K562 (cell line): Measurements from ENCODE around the gene PRELID3B. TPM values are rescaled to one million over a fixed set of nuclear protein-coding genes. Genes with fewer than 3 reads are reported as not detected.

Source experiments
- ATAC-seq: fragments of 200-7000 bp; cut with Tn5 transposase; 3 replicates; pipeline ENCODE4 v1.9.1; 2020; ENCODE audit warnings: moderate library complexity
- BruUV-seq: library from RNA; stranded (reverse); fragments of 400-500 nt; replicated peaks from 2 replicates; lab custom pipeline; 2021; lab: Mats Ljungman, UMichigan
- CTCF ChIA-PET: fragments of 300-600 bp; formaldehyde crosslinking; extraction: SDS; loops from one replicate; lab custom pipeline; 2021; ENCODE audit warnings: low intra/inter-chr PET ratio; lab: Yijun Ruan, JAX
- POLR2A ChIA-PET: fragments of 300-600, 350-650 bp; sonication (Branson Sonifier 250); formaldehyde crosslinking; extraction: SDS; loops from one replicate; lab custom pipeline; 2021; ENCODE audit warnings: antibody characterized with exemption, inconsistent platforms; lab: Yijun Ruan, JAX
- DNase-seq, 4 experiments: peaks; one replicate each; pipeline versions ENCODE4 v3.0.0 to v3.0.0-alpha.2; 2011 to 2018; ENCODE audit warnings: low spot score in 3 of 4, mixed read lengths in 3 of 4; ENCODE audit errors: extremely low read depth in 1 of 4
- FAIRE-seq: peaks from 2 replicates; lab custom pipeline; 2011; peaks lifted over from hg19 to GRCh38; lab: Jason Lieb, UNC
- H2AFZ ChIP-seq: 2 replicates; pipeline ENCODE4 v1.6.0; 2011; ENCODE audit warnings: low read depth, low read length, control low read depth, inconsistent platforms
- H3K27ac ChIP-seq: fragments of 200-600 bp; 3 replicates; pipeline ENCODE4 v1.8.0; 2011; ENCODE audit warnings: low read depth, mild to moderate bottlenecking, control low read depth, inconsistent platforms, low read length, moderate library complexity, mixed read lengths; ENCODE audit errors: extremely low read depth
- H3K27me3 ChIP-seq, 2 experiments: fragments of 300-600 bp in 1 of 2; 2 replicates in 1 of 2; 3 replicates in 1 of 2; pipeline versions ENCODE4 v1.6.0 to v1.8.0; 2011; ENCODE audit warnings: inconsistent platforms in 2 of 2, low read length in 2 of 2, mild to moderate bottlenecking in 1 of 2, mixed read lengths in 1 of 2, moderate library complexity in 1 of 2; ENCODE audit not compliant: control insufficient read depth in 2 of 2, insufficient read depth in 2 of 2
- H3K36me3 ChIP-seq: fragments of 300-600 bp; 3 replicates; pipeline ENCODE4 v1.8.0; 2011; ENCODE audit warnings: mild to moderate bottlenecking, low read length, inconsistent platforms; ENCODE audit not compliant: control insufficient read depth, insufficient read depth
- H3K4me1 ChIP-seq, 2 experiments: fragments of 200-600 bp in 1 of 2; replicated peaks in 1 of 2; 2 replicates in 1 of 2; 3 replicates in 1 of 2; pipeline versions ENCODE4 v1.5.1 to v1.8.0; 2011; ENCODE audit warnings: inconsistent platforms in 2 of 2, low read length in 2 of 2, mild to moderate bottlenecking in 1 of 2, mixed read lengths in 1 of 2, moderate library complexity in 1 of 2; ENCODE audit not compliant: control insufficient read depth in 2 of 2, insufficient read depth in 2 of 2
- H3K4me2 ChIP-seq: 2 replicates; pipeline ENCODE4 v1.6.1; 2011; ENCODE audit warnings: low read length, control low read depth, inconsistent platforms, mixed read lengths; ENCODE audit not compliant: insufficient read depth
- H3K4me3 ChIP-seq: fragments of 200-600 bp; sonication (generic), shearing (Covaris generic); 2 replicates; pipeline ENCODE4 v1.5.1; 2016; ENCODE audit warnings: control low read depth, inconsistent platforms
- H3K79me2 ChIP-seq: fragments of 200-600 bp; 3 replicates; pipeline ENCODE4 v1.8.0; 2011; ENCODE audit warnings: low read length, inconsistent platforms; ENCODE audit not compliant: control insufficient read depth, insufficient read depth
- H3K9ac ChIP-seq, 2 experiments: 2 replicates each; pipeline versions ENCODE4 v1.6.0 to v1.6.1; 2011; ENCODE audit warnings: low read depth in 2 of 2, low read length in 2 of 2, control low read depth in 1 of 2, inconsistent platforms in 1 of 2, mild to moderate bottlenecking in 1 of 2, mixed read lengths in 1 of 2; ENCODE audit not compliant: insufficient read depth in 1 of 2
- H3K9me1 ChIP-seq: one replicate; pipeline ENCODE4 v1.6.0; 2011; ENCODE audit warnings: inconsistent platforms, mild to moderate bottlenecking, low read length, moderate library complexity; ENCODE audit not compliant: control insufficient read depth, insufficient read depth
- H3K9me3 ChIP-seq: replicated peaks from 2 replicates; pipeline ENCODE4 v1.5.1; 2011; ENCODE audit warnings: low read depth, low read length, inconsistent platforms; ENCODE audit not compliant: control insufficient read depth, insufficient read depth
- H4K20me1 ChIP-seq: replicated peaks from 2 replicates; pipeline ENCODE4 v1.6.1; 2011; ENCODE audit warnings: low read length, inconsistent platforms, mixed read lengths; ENCODE audit not compliant: control insufficient read depth, insufficient read depth
- HMGN3 ChIP-seq: IDR thresholded peaks from 2 replicates; pipeline ENCODE4 v1.6.1; 2011; ENCODE audit warnings: borderline replicate concordance, low read depth, mild to moderate bottlenecking, mixed read lengths, low read length; ENCODE audit not compliant: insufficient read length; ENCODE audit errors: extremely low read depth
- ILK ChIP-seq: fragments of 450-650 bp; IDR thresholded peaks from 2 replicates; pipeline ENCODE4 v1.6.1; 2016; ENCODE audit warnings: missing genetic modification characterization, low read depth, mild to moderate bottlenecking, missing compliant biosample characterization, moderate library complexity, borderline replicate concordance
- MBD2 ChIP-seq: sonication (generic); IDR thresholded peaks from 2 replicates; pipeline ENCODE4 v1.6.1; 2016; ENCODE audit warnings: low read depth, borderline replicate concordance
- MED1 ChIP-seq: sonication (generic); formaldehyde crosslinking; IDR thresholded peaks from 2 replicates; pipeline ENCODE4 v1.8.1; 2023; ENCODE audit warnings: missing genetic modification reagents, borderline replicate concordance
- MYNN ChIP-seq, 2 experiments: sonication (generic); formaldehyde crosslinking in 1 of 2; IDR thresholded peaks; 2 replicates each; pipeline versions ENCODE4 v1.5.0 to v1.6.1; 2016 to 2020; ENCODE audit warnings: antibody characterized with exemption in 1 of 2, missing genetic modification reagents in 1 of 2
- PHF20 ChIP-seq: fragments of 450-650 bp; IDR thresholded peaks from 2 replicates; pipeline ENCODE4 v1.6.1; 2018; ENCODE audit not compliant: partially characterized antibody
- PKNOX1 ChIP-seq: fragments of 450-650 bp; IDR thresholded peaks from 2 replicates; pipeline ENCODE4 v1.6.1; 2016
- POLR2B ChIP-seq: fragments of 450-650 bp; IDR thresholded peaks from 2 replicates; pipeline ENCODE4 v1.6.1; 2018; ENCODE audit warnings: low read depth; ENCODE audit not compliant: partially characterized antibody
- POLR2G ChIP-seq: fragments of 200-400 bp; formaldehyde crosslinking; IDR thresholded peaks from 2 replicates; pipeline ENCODE4 v1.6.1; 2017; ENCODE audit warnings: low read depth, mild to moderate bottlenecking, antibody characterized with exemption, low read length, moderate library complexity
- SMARCA4 ChIP-seq: fragments of 450-650 bp; IDR thresholded peaks from 2 replicates; pipeline ENCODE4 v1.6.1; 2016
- ZNF232 ChIP-seq: sonication (generic); formaldehyde crosslinking; IDR thresholded peaks from 2 replicates; pipeline ENCODE4 v1.8.0; 2022; ENCODE audit warnings: mild to moderate bottlenecking, missing genetic modification reagents
- ZSCAN29 ChIP-seq: fragments of 450-650 bp; IDR thresholded peaks from 2 replicates; pipeline ENCODE4 v1.6.1; 2017
- WGBS: fragments of 100-300 bp; shearing (Covaris generic); methylation state at CpG from one replicate; pipeline ENCODE4 v1.1.6; 2016; ENCODE audit warnings: low coverage, mixed read lengths; ENCODE audit not compliant: insufficient coverage; ENCODE audit errors: missing lambda C conversion rate; 5-methylcytosine and 5-hydroxymethylcytosine counted together
- in situ Hi-C: fragments of 300-500 bp; cut with MboI; formaldehyde crosslinking; loops from 4 replicates; pipeline ENCODE4 v1.15.0; 2018; ENCODE audit warnings: inconsistent platforms, mixed read lengths
- intact Hi-C: fragments of 100-400 bp; cut with micrococcal nuclease; formaldehyde crosslinking; loops from 2 replicates; pipeline ENCODE4 v1.14.2; 2022
- polyA plus RNA-seq, 8 experiments: library from polyadenylated mRNA; depleted of rRNA in 4 of 8; stranded (reverse) in 5 of 8; unstranded in 3 of 8; fragments of >200 nt; fragmentation: Nextera tagmentation in 2 of 8; fragmentation: Illumina TruSeq in 1 of 8; extraction: Ambion mirVana in 2 of 8; extraction: Trizol in 1 of 8; gene quantifications; 2 replicates each; pipeline versions ENCODE4 v1.2.1 to v1.2.3, GENCODE V29; 2011 to 2014; ENCODE audit warnings: inconsistent platforms in 1 of 8, missing spikeins in 1 of 8
- total RNA-seq, 7 experiments: library from RNA; depleted of rRNA in 6 of 7; stranded (reverse); fragments of >200 nt in 6 of 7; fragmentation: Illumina TruSeq in 2 of 7; extraction: Trizol in 2 of 7; gene quantifications; 2 replicates each; pipeline versions ENCODE4 v1.2.1 to v1.2.3, GENCODE V29; 2011 to 2021; ENCODE audit warnings: low replicate concordance in 1 of 7

The PRELID3B gene
- total and polyA plus RNA-seq, 9 of the 15 experiments (the other 6 are each of a cell fraction or from before 2014, with no cell fraction given): 77.0 to 186 (median 101) TPM

GRCh38 chr20:59048681-59049030, 6.1 kb upstream of the PRELID3B start:
- no peak for DNase-seq
- no TSS peak for BruUV-seq
- no peaks in the 10 kb centered on the region for H3K9me3 ChIP-seq
- CTCF ChIA-PET: no interaction called here
- 0% methylated on average over 2 of the region's 2 CpGs for WGBS
- H3K4me2 ChIP-seq: no peak overlapping the region; the same call in 1 of the 2 replicates
- FAIRE-seq: no peak
- no peak overlapping the region for H3K9ac ChIP-seq
- TF ChIP-seq ZNF232 (CRISPR knock-in tag) (no peak), ILK (no peak)
- ATAC-seq: no peak
- intact Hi-C loops: no loop called here
- POLR2A ChIA-PET: interaction anchor here (1.4 kb wide), 1 partner anchor 17 kb away, joined by 5 read pairs; the partner anchor contains the start of gene ATP5F1E
- peaks cover 0 to 8% of the 10 kb centered on the region in 2 experiments; a peak in 2 of 5 replicates for H3K4me1 ChIP-seq
- no peaks in the 10 kb centered on the region for H3K9me1 ChIP-seq
- no peaks in the 10 kb centered on the region for H4K20me1 ChIP-seq
- H2AFZ ChIP-seq: no peak overlapping the region
- no peak overlapping the region for H3K4me3 ChIP-seq
- no peaks in the 10 kb centered on the region for H3K36me3 ChIP-seq
- H3K79me2 ChIP-seq: no peaks in the 10 kb centered on the region
- in situ Hi-C loops: no loop called here
- H3K27me3 ChIP-seq: peaks cover 19 to 20% of the 10 kb centered on the region in 2 experiments
- H3K27ac ChIP-seq: no peak overlapping the region

GRCh38 chr20:59047938-59048680, 5.5 kb upstream of the PRELID3B start:
- ChIA-PET POLR2A (interaction anchor here (0.6 to 1.4 kb wide), 3 partner anchors 16 to 767 kb away, joined by 3 to 5 read pairs (median 3); partner anchors contain the start of gene ATP5F1E), CTCF (no interaction called here)
- H3K4me2 ChIP-seq: no peak overlapping the region; the same call in 1 of the 2 replicates
- DNase-seq (peak in 2 of 4 experiments; percentile 12 to 29), ATAC-seq (peak; percentile 43; the same call in 2 of the 3 replicates), FAIRE-seq (peak; percentile 35)
- H2AFZ ChIP-seq: no peak overlapping the region
- intact Hi-C loops: no loop called here
- H3K36me3 ChIP-seq: no peaks in the 10 kb centered on the region
- in situ Hi-C loops: no loop called here
- H3K4me1 ChIP-seq: peaks cover 3 to 12% of the 10 kb centered on the region in 2 experiments; a peak in 4 of 5 replicates
- H3K27me3 ChIP-seq: peaks cover 16 to 17% of the 10 kb centered on the region in 2 experiments
- no peak overlapping the region for H3K27ac ChIP-seq
- H3K9me3 ChIP-seq: no peaks in the 10 kb centered on the region
- no peak overlapping the region for H3K9ac ChIP-seq
- H4K20me1 ChIP-seq: no peaks in the 10 kb centered on the region
- H3K79me2 ChIP-seq: peaks cover 2% of the 10 kb centered on the region; the same call in 1 of the 3 replicates
- H3K4me3 ChIP-seq: no peak overlapping the region
- no TSS peak for BruUV-seq
- 8% methylated on average over 5 of the region's 5 CpGs for WGBS
- H3K9me1 ChIP-seq: no peaks in the 10 kb centered on the region
- TF ChIP-seq POLR2B (no peak), MBD2 (no peak), SMARCA4 (0 out of 2 replicates have a peak, but pooled peaks have one; percentile 17), MYNN (IDR thresholded peaks at IDR 0.05) (no peak), MYNN (CRISPR knock-in tag; IDR thresholded peaks at IDR 0.05) (no peak), MED1 (no peak), ZNF232 (CRISPR knock-in tag) (no peak), HMGN3 (no peak), POLR2G (no peak), ZSCAN29 (no peak), PHF20 (no peak), PKNOX1 (0 out of 2 replicates have a peak, but pooled peaks have one; percentile 28)
